AG04450 (cell line): ENCODE data around the gene NUP98. TPM values are rescaled to one million over a fixed set of nuclear protein-coding genes. Genes with fewer than 3 reads are reported as not detected.

ENCODE experiments used
- CTCF ChIA-PET: fragments of 300-600, 350-600 bp; formaldehyde crosslinking; extraction: SDS; loops from one replicate; lab custom pipeline; 2022; ENCODE audit warnings: antibody characterized with exemption, inconsistent platforms; lab: Charles Lee
- POLR2A ChIA-PET: fragments of 350-600 bp; formaldehyde crosslinking; extraction: SDS; loops from one replicate; lab custom pipeline; 2021; ENCODE audit warnings: antibody characterized with exemption, inconsistent platforms; lab: Yijun Ruan, JAX
- DNase-seq: peaks from one replicate; pipeline ENCODE4 v3.0.0-alpha.2; 2011; ENCODE audit warnings: low read depth, low spot score
- H3K27ac ChIP-seq: one replicate; pipeline ENCODE4 v1.5.1; 2012; ENCODE audit warnings: low read depth, low read length, control low read depth
- H3K27me3 ChIP-seq: one replicate; pipeline ENCODE4 v1.6.0; 2012; ENCODE audit warnings: low read length; ENCODE audit not compliant: control insufficient read depth, insufficient read depth
- H3K4me3 ChIP-seq: 2 replicates; pipeline ENCODE4 v1.5.1; 2011; ENCODE audit warnings: mild to moderate bottlenecking, low read depth, low read length, control low read depth
- H3K9me3 ChIP-seq: 2 replicates; pipeline ENCODE4 v1.5.1; 2012; ENCODE audit warnings: low read length; ENCODE audit not compliant: control insufficient read depth, insufficient read depth
- CTCF ChIP-seq: IDR thresholded peaks from 2 replicates; pipeline ENCODE4 v1.5.1; 2011; ENCODE audit warnings: low read depth, low read length, control low read depth, inconsistent platforms
- polyA plus RNA-seq: library from polyadenylated mRNA; depleted of rRNA; stranded (reverse); fragments of >200 nt; gene quantifications from 2 replicates; pipeline ENCODE4 v1.2.3, GENCODE V29; 2011

Gene NUP98
- polyA plus RNA-seq, 1 experiment, result 90.7 TPM

DNA sequence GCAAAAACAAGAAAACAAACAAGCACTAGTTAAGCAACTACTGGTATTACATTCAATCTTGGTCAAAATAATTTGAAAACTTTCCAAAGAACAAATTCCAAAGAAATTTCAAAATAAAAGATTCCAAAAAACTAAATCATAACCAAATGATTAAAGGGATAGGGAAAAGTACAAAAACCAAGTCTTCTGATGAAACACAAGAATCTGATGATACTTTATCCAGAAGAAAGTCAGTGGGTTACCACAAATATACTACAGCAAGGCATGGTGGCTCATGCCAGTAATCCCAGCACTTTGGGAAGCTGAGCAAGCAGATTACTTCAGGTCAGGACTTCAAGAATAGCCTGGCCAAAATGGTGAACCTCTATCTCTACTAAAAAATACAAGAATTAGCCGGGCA, 59.1 kb downstream of the NUP98 start:
- no peak overlapping the region for H3K4me3 ChIP-seq
- no peaks in the 10 kb centered on the region for H3K9me3 ChIP-seq
- ChIA-PET POLR2A (no interaction called here), CTCF (no interaction called here)
- TF ChIP-seq CTCF, result no peak
- H3K27me3 ChIP-seq, result no peaks in the 10 kb centered on the region
- H3K27ac ChIP-seq, result no peak overlapping the region
- no peak for DNase-seq

DNA sequence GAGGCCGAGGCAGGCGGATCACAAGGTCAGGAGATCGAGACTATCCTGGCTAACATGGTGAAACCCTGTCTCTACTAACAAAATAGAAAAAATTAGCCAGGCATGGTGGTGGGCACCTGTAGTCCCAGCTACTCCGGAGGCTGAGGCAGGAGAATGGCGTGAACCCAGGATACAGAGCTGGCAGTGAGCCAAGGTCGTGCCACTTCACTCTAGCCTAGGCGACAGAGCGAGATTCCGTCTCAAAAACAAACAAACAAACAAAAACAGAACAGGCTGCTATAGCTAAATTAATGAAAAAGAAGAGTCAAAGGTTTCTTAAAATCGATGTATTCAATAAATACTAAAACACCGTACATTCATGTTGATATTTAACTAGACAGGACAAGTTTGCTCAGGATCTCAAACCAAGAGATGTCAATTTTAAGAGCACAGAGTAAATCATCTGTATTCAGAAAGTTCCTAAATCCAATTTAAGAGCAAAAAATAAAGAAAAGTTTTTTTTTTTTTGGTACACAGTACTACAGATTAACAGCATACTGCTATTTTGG, 59.9 kb downstream of the NUP98 start:
- CTCF ChIA-PET, result no interaction called here
- POLR2A ChIA-PET, result no interaction called here
- no peak for TF ChIP-seq CTCF

GRCh38 chr11:3736816-3737215, 60.5 kb downstream of the NUP98 start:
- TF ChIP-seq CTCF, result no peak
- Histone ChIP-seq H3K9me3 (no peaks in the 10 kb centered on the region), H3K27ac (no peak overlapping the region), H3K4me3 (no peak overlapping the region), H3K27me3 (no peaks in the 10 kb centered on the region)
- POLR2A ChIA-PET, result interaction anchor here (0.7 kb wide), 1 partner anchor 12 kb away, joined by 7 read pairs; no protein-coding TSS in a partner anchor
- CTCF ChIA-PET, result no interaction called here
- no peak for DNase-seq

More for the DNA sequence above, 59.9 kb downstream of the NUP98 start:
- DNase-seq, result no peak
- Histone ChIP-seq H3K4me3 (no peak overlapping the region), H3K9me3 (no peaks in the 10 kb centered on the region), H3K27ac (no peak overlapping the region), H3K27me3 (no peaks in the 10 kb centered on the region)

DNA sequence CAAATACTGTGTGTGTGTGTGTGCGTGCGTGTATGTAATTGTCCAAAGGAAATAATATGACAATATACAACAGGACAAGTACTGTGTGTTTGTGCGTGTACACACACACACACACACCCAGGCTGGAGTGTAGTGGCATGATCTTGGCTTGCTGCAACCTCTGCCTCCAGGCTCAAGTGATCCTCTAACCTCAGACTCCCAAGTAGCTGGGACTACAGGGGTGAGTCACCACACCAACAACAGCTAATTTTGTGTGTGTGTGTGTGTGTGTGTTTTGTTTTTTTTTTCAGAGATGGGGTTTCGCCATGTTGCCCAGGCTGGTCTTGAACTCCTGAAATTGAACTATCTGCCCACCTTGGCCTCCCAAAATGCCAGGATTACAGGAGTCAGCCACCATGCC, 61.5 kb downstream of the NUP98 start:
- no peak overlapping the region for H3K4me3 ChIP-seq
- CTCF ChIA-PET, result interaction anchor here (0.9 kb wide), 1 partner anchor 337 kb away, joined by 3 read pairs; no protein-coding TSS in a partner anchor
- POLR2A ChIA-PET, result no interaction called here
- no peak for TF ChIP-seq CTCF
- H3K27ac ChIP-seq, result no peak overlapping the region
- no peaks in the 10 kb centered on the region for H3K27me3 ChIP-seq
- H3K9me3 ChIP-seq, result no peaks in the 10 kb centered on the region
- no peak for DNase-seq

DNA sequence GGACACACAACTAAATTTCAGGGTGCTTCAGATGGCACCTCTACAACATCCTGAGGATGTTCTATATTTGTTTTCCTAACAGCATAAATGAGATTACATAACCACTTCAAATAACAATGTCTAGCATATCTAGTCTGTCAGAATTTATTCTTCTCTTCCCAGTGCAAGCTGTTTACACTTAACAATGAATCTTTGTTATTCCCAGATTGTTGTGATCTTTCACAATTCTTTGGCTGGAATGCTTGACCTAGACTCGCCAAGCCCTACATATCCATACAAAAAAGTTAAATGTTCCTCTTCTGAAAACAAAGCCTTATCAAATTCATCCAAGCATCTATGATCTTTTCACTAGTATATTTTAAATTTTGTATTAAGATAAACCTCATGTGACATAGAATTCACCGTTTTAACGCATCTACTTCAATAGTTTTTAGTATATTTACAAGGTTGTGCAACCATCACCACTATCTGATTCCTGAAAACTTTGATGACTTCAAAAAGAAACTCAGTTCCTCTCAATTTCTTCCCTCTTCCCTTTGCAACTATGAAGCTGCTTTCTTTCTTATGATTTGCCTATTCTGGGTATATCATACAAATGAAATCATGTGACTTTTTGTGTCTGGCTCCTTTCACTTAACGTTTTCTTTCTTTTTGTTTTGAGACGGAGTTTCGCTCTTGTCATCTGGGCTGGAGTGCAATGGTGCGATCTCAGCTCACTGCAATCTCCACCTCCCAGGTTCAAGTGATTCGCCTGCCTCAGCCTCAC, 64.5 kb downstream of the NUP98 start:
- POLR2A ChIA-PET, result interaction anchor here (0.5 to 0.7 kb wide), 2 partner anchors 30 to 689 kb away, joined by 3 to 7 read pairs; no protein-coding TSS in a partner anchor

More for the DNA sequence above, 64.5 kb downstream of the NUP98 start:
- CTCF ChIA-PET, result no interaction called here
- Histone ChIP-seq H3K27me3 (no peaks in the 10 kb centered on the region), H3K4me3 (no peak overlapping the region), H3K9me3 (no peaks in the 10 kb centered on the region), H3K27ac (no peak overlapping the region)
- TF ChIP-seq CTCF, result no peak
- DNase-seq, result no peak
